H7 (cell line): ENCODE data around the gene ILK. TPM values are rescaled to one million over a fixed set of nuclear protein-coding genes. Genes with fewer than 3 reads are reported as not detected.
A peak's percentile ranks its signal among the peaks of the same experiment; 100 is the strongest.

ENCODE experiments used
- DNase-seq: peaks from one replicate; pipeline ENCODE4 v3.0.0; 2012
- H3K27me3 ChIP-seq: 2 replicates; pipeline ENCODE4 v1.6.0; 2011; ENCODE audit warnings: mild to moderate bottlenecking, low read length; ENCODE audit not compliant: control insufficient read depth, insufficient read depth
- H3K36me3 ChIP-seq: replicated peaks from 2 replicates; pipeline ENCODE4 v1.5.1; 2011; ENCODE audit warnings: low read length; ENCODE audit not compliant: control insufficient read depth, insufficient read depth
- H3K4me3 ChIP-seq: 2 replicates; pipeline ENCODE4 v1.5.1; 2011; ENCODE audit warnings: low read depth, mild to moderate bottlenecking, control low read depth, low read length, moderate library complexity; ENCODE audit not compliant: insufficient read depth
- total RNA-seq: library from RNA; depleted of rRNA; stranded (reverse); fragments of >200 nt; shearing (Covaris generic); gene quantifications from 2 replicates; pipeline ENCODE4 v1.2.3, GENCODE V29; 2014; rRNA removed

The ILK gene
- total RNA-seq, 1 experiment from 2014 or later, result 130 TPM

DNA sequence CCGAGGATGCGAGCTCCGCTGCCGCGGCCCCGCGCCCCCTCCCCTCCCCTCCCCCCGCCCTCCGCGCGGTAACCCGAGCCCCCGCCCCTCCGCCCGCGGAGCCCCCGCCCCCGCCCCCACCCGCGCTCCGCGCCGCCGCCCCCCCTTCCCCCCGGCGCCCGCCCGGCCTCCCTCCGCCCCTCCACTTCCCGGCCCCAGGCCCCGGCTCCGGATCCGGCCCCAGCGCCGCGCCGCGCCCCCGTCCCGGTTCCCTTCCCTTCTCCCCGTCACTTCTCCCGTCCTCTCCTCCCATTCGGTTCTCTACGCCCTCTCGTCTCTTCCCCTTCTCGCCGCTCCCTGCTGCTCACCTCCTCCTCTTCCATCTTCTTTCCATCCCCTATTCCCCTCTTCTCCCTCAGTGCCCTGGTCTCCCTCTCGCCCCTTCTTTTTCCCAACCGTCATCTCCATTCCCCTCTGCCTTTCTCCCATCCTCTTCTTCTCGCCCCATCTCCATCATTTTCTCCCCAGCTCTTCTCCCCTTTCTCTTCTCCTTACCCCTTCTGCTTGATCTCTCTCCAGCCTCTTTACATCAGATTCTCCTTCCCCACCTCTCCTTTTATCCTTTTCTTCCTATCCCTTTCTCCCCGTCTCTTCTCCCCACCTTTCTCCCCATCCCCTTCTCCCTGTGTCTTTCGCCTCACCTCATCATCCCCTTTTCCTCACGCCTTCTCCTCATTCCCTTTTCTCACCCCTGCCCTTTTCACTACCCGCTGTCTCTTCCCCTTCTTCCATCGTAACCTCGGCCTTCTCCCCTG, 52.4 kb downstream of the ILK start, which contains the start of gene DCHS1:
TSS of gene DCHS1 (minus strand) at position 20 of the 794 bp plus-strand sequence. CDS start 14,196 bp downstream, outside the sequence.
- H3K36me3 ChIP-seq, result no peaks in the 10 kb centered on the region
- H3K4me3 ChIP-seq, result peak within 1 kb of the TSS; percentile 59
- peaks cover 24% of the 10 kb centered on the region for H3K27me3 ChIP-seq
- DNase-seq, result peak; percentile 96

DNA sequence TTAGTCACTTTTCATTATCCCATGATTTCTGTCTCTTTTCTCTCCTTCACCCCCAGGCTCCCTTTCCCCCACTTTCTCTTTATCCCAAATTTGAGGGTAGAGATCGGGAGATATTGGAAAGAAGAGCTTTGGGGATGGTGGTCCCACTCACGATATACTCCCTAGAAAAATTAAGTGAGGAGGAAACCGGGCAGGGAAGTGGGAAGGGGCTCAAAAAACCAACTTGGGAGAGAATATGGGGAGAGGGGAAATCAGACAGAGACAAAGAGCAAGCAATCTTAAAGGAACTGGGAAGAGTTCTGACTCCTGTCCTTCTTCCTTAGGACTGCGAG, 53.0 kb downstream of the ILK start:
- Histone ChIP-seq H3K4me3 (peak overlapping the region; percentile 59; the same call in 1 of the 2 replicates), H3K36me3 (no peaks in the 10 kb centered on the region), H3K27me3 (peaks cover 24% of the 10 kb centered on the region)
- DNase-seq, result no peak

DNA sequence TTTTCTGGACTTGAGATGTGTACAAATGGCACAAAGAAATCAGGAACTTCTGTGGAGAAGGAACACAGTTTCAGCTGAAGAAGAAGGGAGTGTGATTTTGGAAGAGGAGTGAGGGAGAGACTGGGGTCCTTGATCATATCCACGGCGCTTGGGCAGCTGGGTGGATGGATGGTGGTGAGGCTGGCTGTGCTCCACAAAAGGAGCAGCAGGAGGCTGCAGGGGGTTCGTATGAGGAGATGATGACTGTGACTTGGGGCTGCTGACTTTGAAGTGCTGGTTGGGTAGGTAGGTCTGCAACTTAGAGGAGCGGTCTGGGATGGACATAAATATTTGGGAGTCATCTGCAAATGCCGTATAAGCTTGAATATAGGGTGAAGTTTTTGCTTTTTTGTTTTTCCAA, 53.4 kb downstream of the ILK start:
- H3K36me3 ChIP-seq, result no peaks in the 10 kb centered on the region
- DNase-seq, result no peak
- peak overlapping the region; percentile 59; the same call in 1 of the 2 replicates for H3K4me3 ChIP-seq
- peaks cover 24% of the 10 kb centered on the region for H3K27me3 ChIP-seq

DNA sequence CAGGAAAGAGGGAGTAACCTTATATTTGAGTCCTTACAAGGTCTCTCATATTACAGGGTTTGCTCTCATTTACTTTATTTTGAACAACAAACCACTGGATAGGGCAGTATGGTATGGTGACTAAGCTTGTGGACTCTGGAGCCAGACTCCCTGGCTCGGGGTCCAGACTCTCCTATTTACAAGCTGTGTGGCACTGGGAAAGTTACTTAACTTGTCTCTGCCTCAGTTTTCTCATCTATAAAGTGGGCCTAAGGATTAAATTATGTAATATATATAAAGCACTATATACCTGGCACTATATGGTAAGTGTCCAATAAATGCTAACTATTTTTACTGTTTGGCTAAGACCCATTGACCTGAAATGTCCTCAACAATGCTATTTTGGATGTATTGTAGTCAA, 53.8 kb downstream of the ILK start:
- H3K36me3 ChIP-seq, result no peaks in the 10 kb centered on the region
- no peak for DNase-seq
- no peak overlapping the region for H3K4me3 ChIP-seq
- peaks cover 24% of the 10 kb centered on the region for H3K27me3 ChIP-seq

- peaks cover 24% of the 10 kb centered on the region for H3K27me3 ChIP-seq
- no peak overlapping the region for H3K4me3 ChIP-seq
- H3K36me3 ChIP-seq, result no peaks in the 10 kb centered on the region
- DNase-seq, result no peak
Measured at GRCh38 chr11:6658647-6659046, 55.1 kb downstream of the ILK start.

Other genes with a start within 250 kb of the ILK start
- gene SMPD1, start 213.3 kb upstream of the ILK start, total RNA-seq, result 6.2 and 13.3 TPM in 2 replicates
- gene APBB1, start 184.7 kb upstream of the ILK start, total RNA-seq, result 42.5 and 57.2 TPM in 2 replicates
- 3.2 TPM in 1 of 2 replicates, not detected in the other for gene HPX, start 162.8 kb upstream of the ILK start, total RNA-seq
- gene TRIM3, start 129.8 kb upstream of the ILK start, total RNA-seq, result 18.3 and 24.9 TPM in 2 replicates
- 56.0 and 57.1 TPM in 2 replicates for gene ARFIP2, start 122.4 kb upstream of the ILK start, total RNA-seq
- gene TIMM10B, start 122.3 kb upstream of the ILK start, total RNA-seq, result 23.1 and 24.9 TPM in 2 replicates
- 5.9 and 11.2 TPM in 2 replicates for gene DNHD1, start 106.5 kb upstream of the ILK start, total RNA-seq
- 18.0 and 20.1 TPM in 2 replicates for gene RRP8, start 158 bp upstream of the ILK start, total RNA-seq
- gene TAF10, start 8.4 kb downstream of the ILK start, total RNA-seq, result 121 and 198 TPM in 2 replicates
- gene TPP1, start 15.6 kb downstream of the ILK start, total RNA-seq, result 13.9 and 17.1 TPM in 2 replicates
- gene DCHS1, start 52.0 kb downstream of the ILK start, total RNA-seq, result 15.7 and 16.8 TPM in 2 replicates
- 72.9 and 110 TPM in 2 replicates for gene MRPL17, start 79.6 kb downstream of the ILK start, total RNA-seq
- gene OR2AG2, start 168.2 kb downstream of the ILK start, total RNA-seq, result 0.07 TPM in 2 replicates
- not detected in 2 replicates for gene OR2AG1, start 179.2 kb downstream of the ILK start, total RNA-seq
- gene OR6A2, start 195.9 kb downstream of the ILK start, total RNA-seq, result 0.04 and 0.07 TPM in 2 replicates
- not detected in 2 replicates for gene OR10A5, start 241.9 kb downstream of the ILK start, total RNA-seq